GM18861 (cell line): Measurements from ENCODE around the gene SPATA24.
"Not testable (repeated sequence)": the region's sequence is repeated elsewhere in the genome, so short reads cannot be mapped to it uniquely, and the experiment has no call there.

ENCODE experiments used
- ATAC-seq: cut with Tn5 transposase; IDR thresholded peaks from one replicate; pipeline ENCODE4 v1.9.1; 2021; ENCODE audit not compliant: unreplicated experiment

Gene SPATA24, protein sequence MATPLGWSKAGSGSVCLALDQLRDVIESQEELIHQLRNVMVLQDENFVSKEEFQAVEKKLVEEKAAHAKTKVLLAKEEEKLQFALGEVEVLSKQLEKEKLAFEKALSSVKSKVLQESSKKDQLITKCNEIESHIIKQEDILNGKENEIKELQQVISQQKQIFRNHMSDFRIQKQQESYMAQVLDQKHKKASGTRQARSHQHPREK

DNA sequence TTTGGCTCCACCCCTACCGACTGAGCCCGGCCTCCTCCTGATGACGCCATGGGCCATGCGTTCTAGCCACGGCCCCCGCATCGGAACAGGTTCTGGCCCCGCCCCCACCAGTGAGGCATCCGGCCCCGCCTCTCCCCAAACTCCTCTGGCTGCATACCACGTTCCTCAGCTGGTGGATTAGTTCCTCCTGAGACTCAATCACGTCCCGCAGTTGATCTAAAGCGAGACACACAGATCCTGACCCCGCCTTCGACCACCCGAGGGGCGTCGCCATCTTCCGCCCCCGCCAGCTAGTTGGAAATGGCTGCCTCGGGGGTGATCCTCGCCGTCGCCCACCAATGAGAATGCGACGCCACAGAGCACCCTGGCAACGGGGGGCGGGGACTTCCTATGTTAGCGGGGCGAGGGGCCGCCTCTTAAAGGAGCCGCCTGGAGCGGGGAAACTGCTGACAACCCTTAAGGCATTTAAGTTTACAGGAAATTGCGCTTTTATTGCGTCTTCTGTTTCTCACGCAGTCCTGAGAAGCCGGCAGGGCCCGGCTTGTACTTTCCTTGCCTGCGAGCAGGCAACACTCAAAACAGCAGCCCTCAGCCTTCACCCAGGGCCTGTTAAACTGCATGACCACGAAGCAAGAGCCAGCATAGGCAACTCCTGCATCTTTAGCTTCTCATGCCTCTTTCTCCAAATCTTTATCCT lies at the start of gene SPATA24:
SPATA24 (minus strand) TSS at position 303 of the 697 bp plus-strand sequence; CDS start at position 274, 29 bp downstream.
- ATAC-seq: peak; percentile 65

DNA sequence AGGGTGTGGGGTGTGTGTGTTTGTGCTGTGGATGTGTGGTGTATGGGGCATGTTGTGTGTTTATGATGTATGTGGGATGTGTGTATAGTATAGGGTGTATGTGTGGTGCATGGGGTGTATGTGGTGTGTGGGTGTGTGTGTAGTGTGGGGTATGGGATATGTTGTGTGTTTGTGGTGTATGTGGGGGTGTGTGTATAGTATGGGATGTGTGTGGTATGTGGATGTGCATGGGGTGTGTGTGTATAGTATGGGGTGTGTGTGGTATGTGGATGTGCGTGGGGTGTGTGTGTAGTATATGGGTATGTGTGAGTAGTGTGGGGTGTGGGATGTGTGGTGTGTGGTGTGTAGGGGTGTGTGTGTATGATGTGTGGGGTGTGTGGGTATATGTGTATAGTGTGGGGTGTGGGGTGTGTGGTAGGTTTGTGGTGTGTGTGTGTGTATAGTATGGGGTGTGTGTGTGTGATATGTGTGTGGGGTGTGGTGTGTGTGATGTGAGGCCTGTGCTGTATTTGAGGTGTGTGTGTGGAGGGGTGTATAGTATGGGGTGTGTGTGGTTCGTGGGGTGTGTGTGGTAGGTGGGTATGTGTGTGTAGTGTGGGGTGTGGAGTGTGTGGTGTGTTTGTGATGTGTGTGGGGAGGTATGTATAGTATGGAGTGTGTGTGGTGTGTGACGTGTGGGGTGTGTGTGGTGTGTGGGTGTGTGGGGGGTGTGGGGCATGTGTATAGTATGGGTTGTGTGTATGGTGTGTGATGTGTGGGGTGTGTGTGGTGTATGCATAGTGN lies 48.2 kb upstream of the SPATA24 start:
- ATAC-seq: no peak

DNA sequence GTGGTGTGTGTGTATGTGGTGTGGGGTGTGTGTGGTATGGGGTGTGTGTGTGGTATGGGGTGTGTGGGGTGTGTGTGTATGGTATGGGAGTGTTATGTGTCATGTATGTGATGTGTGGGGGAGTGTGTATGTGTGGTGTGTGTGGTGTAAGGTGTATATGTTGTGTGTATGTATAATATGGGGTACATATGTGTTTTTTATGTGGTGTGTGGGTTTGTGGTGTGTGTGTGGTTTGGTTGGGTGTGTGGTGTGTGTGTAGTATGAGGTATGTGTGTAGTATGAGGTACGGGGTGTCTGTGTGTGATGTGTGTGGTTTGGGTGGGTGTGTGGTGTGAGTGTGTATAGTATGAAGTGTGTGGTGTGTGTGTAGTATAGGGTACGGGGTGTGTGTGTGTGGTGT lies 47.3 kb upstream of the SPATA24 start:
- no peak for ATAC-seq

DNA sequence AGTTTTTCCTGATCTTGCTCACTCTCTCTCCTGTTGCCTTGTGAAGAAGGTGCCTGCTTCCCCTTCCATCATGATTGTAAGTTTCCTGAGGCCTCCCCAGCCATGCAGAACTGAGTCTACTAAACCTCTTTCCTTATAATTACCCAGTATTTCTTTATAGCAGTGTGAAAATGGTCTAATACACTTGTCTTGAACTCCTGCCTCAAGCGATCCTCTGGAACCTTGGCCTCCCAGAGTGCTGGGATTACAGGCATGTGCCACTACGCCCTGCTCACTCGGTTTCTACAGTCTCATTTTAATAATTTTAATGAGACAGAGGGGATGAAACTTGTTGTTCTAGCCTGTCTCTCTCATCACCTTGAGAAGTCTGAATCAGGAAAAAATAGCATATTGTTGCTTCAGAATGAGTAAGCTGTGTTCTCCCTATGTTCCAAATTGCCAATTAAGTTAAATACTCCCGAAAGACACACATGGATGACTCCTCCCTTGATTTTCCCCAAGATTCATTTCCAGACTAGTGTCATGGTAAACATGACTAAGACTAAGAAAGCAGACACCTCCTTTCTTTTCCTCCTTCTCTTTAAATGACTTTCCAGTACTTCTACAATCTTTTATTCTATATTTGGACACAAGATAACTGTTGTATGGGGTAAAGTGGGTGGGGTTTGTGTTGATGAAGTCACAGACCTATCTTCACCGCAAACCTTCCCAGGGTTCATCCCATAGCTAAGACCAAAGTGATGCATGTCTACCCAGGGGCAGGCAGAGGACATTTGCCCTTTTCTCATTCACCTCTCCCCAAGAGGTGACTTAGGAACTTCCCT lies 43.3 kb upstream of the SPATA24 start:
- ATAC-seq: peak; percentile 65

DNA sequence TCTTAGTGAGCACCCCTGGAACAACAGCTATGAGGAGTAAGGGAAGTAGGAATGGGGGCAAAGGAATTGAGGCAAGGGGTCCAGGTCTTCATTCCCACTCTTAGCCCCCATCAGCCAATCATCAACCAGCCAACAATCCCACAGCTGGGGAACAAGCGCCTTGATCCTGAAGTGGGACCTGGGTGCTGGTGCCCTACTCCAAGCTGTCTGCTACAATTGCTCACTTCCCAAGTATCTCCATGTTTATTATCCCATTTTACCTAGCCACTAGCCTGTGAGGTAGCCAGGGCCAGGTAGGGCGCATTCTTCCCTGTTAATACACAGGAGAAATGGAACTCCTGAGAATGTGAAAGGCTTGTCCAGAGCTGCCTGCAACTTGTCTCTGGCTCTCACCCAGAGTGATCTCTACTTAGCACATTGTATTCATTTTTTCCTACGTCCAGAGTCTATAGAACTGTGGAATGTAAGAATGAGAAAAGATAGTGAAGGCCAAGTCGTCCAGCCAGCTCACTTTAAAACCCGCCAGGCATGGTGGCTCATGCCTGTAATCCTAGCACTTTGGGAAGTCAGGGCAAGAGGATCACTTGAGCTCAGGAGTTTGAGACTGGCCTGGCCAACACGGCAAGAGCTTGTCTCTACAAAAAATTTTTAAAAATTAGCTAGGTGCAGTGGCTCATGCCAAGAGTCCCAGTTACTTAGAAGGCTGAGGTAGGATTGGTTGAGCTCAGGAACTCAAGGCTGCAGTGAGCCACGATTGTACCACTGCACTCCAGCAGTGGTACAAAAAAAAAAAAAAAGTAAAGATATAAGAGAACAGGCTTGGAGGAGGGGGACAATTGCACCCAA lies 41.7 kb upstream of the SPATA24 start:
- ATAC-seq: no peak

DNA sequence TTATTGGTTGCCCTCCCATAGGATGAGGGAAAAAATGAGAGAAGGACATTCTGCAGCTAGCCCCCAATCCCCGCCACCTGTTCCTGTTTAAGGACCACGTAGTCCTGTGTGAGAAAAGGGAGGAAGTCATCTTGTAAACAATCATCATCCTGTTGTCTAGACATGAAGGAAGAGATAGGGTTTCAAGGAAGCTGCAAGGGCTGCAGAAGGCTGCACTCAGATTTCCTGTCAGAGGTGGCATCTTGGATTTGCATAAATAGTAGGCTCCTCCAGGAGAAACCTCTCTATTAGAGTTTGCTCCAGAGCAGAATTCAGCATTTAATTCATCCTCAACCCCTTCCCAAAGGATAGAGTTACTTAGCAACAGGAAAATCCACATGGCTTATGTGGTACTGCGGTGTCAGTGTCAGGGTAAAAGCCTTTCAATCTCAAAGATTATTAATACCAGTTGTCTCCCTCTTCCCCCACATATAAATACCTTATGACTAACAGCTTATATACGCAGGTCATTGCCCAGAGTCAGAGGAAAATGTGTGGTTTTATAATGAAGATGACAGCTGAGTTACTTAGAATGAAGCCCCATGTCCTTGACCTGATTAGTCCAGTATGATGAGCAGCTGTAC lies 40.1 kb upstream of the SPATA24 start:
- no peak for ATAC-seq

DNA sequence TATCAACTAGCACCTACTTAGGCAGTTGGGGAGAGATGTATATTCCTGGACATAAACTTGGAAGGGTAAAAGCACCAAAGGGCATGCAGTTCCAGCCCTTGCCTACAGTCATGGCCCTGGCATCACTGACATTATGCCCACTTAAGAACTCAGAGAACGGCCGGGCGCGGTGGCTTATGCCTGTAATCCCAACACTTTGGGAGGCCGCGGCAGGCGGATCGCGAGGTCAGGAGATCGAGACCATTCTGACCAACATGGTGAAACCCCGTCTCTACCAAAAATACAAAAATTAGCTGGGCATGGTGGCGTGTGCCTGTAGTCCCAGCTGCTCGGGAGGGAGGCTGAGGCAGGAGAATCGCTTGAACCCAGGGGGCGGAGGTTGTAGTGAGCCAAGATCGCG lies 36.5 kb upstream of the SPATA24 start:
- ATAC-seq: not testable (repeated sequence)

DNA sequence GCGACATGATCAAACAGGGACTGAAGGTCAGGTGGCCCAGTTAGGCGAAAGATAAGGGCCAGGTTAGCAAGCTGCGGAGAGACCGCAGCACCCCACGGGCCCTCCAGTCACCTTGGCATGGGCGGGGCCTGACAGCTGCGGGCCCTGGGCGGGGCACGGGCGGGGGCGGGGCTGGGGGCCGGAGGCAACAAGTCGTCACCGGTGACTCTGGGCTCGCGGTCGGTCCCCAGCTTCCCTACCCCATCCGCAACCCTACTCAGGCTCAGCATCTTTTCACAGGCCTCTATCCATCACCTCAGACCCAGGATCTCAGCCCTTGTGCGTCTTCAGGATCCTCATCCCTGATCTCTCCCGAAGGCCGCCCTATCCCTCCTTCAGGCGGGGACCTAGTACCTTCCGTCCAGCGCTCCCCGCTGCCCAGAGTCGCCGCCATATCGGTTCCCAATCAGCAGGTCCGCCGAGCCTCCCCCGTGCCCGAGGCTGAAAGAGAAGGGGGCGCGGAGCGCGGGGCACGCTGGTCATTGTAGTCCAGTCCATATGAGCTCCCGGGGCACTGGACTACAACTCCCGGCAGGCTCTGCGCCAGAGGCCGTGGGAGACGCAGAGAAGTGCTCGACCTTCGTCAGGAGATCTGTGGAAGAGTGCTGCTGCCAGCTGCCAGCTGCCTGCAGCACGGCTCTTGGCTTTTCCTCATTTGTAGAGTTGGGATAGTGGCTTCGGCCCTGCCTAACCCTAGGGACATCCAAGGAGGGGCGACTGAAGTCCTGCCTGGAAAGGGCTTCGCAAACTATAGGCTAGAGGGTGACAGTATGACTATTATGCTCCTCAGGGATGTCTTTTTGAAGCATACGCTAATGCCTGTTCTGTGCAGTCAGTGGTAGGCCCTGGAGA lies 35.4 kb upstream of the SPATA24 start, which contains the start of gene DNAJC18:
DNAJC18 (minus strand) TSS at position 513 of the 891 bp plus-strand sequence; CDS start at position 433, 80 bp downstream.
- peak; percentile 61 for ATAC-seq

DNA sequence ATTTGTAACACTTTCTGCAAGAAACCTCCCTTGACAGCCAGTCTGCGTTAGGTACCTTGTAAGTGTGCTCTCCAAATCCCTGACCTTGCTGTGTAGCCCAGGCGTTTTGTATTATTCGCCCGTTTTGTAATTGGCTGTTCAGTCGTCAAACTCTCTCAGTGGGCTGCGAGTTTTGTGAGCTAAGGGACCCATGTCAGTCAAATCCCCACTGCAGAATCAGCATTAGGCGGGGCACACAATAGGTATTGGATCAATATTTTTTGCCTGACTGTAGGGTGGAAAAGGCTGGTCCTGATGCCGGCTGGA lies 34.8 kb upstream of the SPATA24 start:
- ATAC-seq: no peak

DNA sequence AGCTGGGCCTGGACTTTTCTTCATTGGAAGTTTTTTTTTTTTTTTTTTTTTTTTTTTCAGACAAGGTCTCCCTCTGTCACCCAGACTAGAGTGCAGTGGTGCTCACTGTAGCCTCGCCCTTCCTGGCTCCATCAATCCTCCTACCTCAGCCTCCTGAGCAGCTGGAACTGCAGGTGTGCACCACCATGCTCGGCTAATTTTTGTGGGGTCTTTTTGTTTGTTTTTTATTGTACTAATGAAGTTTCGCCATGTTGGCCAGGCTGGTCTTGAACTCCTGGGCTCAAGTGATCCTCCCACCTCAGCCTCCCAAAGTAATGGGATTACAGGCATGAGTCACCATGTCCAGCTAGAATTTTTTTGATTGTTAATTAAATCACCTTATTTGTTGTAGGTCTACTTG lies 31.8 kb upstream of the SPATA24 start:
- ATAC-seq: no peak

DNA sequence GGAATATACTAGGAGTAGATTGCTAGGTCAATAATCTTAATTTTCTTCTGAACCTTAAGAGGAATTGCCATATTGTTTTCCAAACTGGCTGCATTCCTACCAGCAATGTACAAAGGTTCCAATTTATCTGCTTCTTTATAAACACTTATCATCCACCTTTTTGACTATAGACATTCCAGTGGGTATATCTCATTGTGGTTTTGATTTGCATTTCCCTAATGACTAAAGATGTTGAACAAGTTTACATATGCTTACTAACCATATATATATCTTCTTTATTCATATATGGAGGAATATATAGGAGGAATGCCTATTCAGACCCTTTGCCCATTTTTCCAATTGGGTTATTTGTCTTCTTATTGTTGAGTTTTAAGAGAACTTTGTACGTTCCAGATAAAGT lies 27.8 kb upstream of the SPATA24 start:
- no peak for ATAC-seq

DNA sequence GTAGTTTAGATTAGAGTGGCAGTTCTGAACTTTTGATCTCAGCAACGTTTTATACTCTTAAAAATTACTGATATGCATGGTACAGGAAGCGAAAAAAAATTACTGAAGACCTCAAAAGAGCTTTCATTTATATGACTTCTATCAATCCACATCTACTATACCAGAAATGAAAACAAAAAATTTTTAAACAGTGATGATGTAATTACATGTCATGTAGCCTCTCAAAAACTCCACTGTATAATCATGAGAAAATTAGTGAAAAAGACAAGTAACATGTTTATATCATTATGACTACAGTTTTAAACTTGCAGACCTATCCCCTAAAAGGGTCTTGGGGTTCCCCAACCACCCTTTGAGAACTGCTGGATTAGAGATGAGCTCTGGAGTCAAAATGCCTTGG lies 26.1 kb upstream of the SPATA24 start:
- ATAC-seq: no peak

DNA sequence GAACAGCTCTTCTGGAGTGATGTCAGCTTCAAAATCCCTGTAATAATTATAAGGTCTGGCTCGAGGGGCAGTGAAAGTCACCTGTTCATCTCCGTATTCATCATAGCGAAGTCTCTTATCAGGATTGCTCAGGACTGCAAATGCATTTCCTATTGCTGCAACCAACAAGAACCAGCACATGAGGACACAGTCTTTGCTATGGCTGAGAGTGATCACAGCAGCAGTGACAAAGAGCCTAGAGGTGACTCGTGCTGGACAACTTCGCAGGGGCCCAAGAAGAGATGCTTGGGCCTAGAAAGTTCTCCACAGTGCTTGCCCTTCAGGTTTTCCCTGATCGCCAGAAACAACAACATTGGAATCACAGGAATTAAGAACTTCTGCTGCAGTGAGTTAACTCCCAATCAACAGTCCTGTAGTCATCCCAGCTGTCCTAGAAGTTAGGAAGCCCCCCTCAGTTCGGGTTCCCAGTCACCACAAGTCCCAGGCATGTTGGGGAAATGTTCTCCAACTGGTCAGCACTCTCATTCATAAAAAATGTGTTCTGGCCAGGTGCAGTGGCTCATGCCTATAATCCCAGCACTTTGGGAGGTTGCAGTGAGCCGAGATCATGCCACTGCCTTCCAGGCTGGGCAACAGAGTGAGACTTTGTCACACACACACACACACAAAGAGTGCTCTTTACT lies 22.5 kb upstream of the SPATA24 start:
- no peak for ATAC-seq

DNA sequence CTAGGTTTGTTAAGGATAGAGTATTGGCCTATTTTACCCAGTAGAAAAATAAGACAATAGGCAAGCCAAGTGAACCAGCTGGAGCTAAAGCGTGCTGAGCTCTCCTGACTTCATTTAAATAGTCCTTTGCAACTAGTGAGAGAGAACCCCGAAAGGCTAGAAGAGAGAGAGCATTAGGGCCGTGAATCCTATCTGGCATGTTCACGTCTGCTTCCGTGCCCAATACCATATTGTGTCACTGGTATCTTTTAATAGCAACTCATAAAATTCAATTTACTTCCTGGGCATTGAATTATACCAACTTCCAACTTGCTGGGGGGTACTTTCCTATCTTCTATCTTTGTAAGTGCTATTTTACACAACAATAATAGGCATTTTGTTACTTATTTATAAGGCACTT lies 21.6 kb upstream of the SPATA24 start:
- ATAC-seq: no peak

DNA sequence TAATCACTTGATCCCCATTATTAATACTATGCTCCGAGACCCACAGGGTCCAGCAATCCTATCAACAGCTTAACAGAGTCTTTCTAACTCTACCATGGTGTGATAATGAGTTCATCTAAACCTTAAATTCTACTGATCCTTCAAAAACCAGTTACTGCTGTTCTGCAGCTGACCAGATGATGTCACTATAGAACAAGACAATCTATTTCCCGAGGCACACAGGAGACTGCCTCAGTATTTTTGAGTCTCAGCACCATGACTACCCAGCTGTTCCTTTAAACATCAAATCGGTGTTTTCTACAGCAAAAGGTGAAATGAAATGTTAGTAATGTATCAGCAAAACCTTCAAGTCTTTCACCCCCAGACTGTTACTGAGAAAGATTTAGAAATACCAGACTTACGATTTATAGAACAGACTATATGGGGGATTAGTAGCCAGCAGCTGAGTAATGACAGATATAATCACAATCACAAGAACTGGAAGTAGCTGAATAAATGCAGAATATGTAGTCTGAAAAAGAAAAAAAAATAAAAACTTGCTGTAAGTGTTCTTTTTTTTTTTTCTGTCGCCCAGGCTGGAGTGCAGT lies 18.5 kb upstream of the SPATA24 start:
- peak; percentile 71 for ATAC-seq

DNA sequence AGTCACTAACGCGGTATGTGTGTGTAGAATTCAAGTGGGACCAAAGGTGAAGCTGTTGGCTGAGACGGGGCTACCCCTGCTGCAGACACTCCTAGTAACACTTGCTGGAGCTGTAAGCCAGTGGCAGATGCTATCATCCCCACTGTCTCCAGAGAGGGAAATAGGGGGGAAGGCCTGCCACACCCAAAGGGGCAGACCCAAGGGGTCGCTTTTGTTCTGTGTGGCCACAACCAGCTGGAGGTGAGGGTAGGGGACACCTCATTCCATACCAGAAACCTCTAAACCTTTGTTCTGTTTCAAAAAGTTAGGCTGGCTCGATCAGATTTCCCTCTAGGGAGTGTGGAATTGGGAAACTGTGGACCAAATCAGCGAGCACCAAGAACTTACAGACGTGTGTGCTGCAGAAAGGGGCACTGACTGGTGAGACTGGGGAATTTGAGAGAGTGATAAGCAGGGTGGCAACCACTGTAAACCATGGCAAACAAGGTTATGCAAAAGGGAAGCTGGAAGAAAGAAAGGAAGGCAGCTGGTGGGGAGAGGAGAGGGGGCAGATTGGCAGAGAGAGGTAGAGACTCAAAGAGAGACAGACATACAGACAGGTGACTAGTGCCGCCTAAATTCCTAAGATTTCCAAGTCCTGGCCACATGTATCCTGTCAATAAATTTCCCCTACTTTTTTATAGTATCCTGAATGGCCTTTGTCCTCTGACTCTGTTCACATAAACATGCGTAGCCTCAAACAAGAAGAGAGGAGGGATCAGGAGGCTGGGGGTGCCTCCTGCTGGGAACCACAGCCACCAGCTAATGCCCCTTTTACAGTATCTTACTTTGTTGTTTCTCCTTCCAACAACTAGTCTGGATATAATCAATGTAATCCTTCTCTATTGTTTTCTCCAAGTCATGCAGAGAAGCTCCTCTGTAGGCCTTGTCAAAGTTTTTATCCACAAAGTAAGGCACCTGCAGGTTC lies 15.6 kb upstream of the SPATA24 start:
- ATAC-seq: no peak

DNA sequence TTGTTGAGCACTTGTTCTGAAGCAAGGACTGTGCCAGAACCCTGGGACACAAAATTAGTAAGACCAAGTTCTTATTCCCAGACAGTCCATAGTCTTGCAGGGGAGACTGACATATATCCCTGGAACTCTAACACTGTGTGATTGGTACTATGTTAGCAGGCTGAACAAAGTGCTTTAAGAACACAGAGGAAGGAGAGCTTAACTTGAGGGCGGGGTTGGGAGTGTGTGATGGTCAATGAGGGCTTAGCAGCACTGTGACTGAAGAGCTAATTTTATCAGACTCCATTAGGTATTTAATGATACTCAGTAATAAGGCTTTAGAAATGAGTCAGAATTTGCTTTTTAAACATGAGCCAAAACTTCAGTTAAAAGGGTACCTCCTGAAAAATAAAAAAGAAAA lies 14.9 kb upstream of the SPATA24 start:
- no peak for ATAC-seq
